GM21825 (cell line): ENCODE measurements around the gene PRKCH.

ENCODE experiments used
- ATAC-seq: cut with Tn5 transposase; IDR thresholded peaks from one replicate; pipeline ENCODE4 v1.9.1; 2021; ENCODE audit warnings: mild to moderate bottlenecking, moderate library complexity; ENCODE audit not compliant: unreplicated experiment

PRKCH gene

DNA sequence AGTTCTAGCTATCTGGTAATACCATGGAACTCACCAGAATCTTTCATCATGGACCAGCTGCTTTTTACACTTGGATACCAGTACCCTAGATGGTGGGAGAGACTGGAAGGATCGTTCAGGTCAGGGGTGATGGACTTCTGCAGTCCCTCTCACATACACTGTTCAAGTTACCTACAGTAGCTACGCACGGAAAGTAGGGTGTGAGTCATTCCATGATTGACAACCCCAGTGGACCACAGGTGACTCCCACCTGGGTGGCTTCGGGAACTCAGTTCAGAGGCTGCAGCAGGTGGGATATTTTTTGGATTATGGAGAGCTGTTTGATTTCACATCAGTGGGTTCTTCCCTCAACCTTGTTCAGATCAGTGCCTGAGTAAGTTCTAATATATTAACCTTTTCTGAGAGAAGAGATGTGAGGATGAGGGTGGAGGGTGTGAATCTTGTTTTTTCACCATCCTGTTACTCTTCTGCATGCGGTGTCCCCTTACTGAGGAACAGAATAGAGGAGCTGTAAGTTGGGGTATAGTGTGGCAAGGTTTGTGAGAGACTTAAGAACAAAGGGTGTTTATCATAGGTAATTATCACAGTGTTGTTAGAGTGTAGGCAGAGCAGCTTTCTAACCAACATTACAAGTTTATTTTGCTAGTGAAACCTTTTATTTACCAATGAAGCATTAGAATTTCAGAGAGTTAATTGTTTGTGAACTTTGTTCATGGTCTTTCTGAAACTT is 39.6 kb downstream of the PRKCH start:
- ATAC-seq, result no peak

DNA sequence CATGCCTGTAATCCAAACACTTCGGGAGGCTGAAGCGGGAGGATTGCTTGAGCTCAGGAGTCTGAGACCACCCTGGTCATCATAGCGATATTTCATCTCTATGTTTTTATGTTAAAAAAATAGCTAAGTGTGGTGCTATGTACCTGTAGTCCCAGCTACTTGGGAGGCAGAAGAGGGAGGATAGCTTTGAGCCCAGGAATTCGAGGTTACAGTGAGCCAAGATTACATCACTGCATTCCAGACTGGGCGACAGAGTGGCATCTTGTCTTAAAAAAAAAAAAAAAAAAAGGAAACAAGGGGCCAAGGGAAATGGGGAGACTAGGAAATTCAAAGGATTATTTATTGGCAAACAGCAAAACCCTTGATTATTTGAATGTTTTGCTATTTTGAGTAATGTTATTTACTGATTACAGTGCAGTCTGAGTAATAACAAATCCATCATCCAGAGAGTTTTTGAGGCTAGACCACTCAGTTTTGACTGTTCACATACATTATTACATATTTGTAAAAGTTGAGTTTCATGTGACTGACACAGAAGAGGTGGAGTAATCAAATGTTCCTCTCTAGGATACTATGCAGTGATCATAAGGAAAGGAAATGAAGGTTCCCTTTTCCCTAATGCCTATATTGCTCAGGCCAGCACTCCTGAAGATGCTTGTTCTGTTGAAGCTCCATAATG is 40.8 kb downstream of the PRKCH start:
- ATAC-seq, result no peak

DNA sequence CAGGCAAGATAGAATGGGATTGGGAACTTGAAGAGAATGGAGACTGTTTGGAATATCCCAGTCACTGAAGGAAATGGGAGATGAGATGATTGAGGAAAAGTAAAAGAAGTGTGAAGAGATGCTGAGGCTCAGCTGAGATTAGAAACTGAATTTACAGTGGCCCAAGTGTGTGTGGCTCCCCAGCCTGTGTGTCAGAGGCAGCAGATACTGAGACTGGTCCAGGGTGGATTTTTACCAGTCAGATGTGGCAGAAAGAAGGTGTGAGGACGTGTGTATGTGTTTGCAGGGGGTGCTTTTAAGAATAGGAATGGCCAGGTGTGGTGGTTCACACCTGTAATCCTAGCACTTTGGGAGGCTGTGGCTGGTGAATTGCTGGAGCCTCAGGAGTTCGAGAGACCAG is 42.9 kb downstream of the PRKCH start:
- ATAC-seq, result no peak

DNA sequence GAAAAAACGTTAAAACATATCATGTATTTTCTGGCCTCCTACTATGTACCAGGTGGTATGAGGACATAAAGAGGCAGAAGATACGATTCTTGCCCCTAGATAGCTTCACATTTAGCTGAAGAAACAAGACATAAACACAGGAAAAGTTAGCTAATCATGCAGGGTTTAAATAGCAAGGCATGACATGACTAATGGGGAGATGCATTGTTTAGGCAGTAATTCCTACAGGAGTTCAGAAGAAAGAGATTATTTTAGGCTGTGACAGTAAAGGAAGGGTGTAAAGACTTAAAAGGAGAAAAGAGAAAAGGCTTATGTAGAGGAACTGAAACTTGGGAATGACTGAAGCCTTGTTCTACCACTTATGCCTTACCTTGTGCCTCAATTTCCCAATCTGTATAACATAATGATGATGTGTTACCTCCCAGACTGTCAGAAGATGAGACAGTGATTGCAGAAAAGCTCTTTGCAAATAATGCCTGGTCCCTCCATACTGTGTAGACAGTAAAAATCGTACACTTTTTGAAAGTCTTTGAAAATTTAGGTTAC is 44.4 kb downstream of the PRKCH start:
- ATAC-seq, result no peak

DNA sequence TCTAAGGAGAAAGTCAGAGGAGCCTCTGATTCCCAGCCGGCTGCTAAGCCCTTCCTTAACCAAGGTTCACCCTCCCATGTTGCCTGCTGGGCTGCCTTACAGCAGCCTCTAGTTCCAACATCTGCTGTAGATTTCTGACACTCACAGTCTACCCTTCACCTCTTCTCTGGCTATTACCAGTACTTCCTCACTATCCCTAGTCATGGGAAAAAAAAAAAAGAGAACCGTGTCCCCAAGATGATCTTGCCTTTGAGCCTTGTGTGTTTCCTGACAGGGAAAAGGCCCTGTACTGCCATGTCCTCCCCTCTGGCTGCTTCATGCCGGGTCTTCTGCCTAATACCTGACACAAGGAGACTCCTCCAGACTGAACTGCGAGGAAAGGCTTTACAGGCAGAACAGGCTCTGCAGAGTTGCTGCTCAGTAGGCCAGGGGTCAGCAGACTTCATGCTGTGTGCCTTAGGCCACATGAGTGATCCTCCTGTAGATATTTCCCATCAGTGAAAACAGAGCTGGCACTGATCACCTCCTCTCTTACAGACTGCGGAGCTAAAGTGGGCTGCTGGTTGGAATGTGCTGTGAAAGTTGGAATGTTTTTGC is 46.8 kb downstream of the PRKCH start:
- no peak for ATAC-seq

DNA sequence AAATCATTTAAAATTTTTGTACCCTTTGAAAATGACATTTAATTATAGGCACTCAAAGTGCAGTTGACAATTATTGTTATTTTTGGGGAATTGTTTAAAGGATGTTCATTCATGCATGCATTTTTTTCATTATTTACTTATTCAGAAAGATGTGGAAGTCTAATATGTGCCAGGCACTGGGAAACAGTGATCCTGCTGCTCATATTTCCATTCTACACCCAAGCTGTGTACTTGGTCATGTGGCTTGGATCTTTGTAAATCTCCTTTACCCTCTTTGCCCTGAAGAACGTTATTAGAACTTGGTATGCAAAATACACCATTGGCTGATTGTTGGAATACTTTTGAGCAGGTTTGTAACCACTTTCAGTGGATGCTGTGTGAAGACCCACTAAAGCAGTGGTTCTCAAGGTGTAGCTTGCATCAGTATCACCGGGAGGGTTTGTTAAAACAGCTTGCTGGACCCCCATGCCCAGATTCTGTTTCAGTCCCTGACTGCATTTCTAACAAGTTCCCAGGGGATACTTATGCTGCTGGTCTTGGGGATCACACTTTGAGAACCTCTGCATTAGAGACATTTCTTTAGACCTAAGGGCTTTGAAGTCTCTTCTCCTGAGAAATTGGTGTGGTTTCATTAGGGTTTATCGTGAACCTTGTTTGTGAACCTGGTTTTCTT is 47.5 kb downstream of the PRKCH start:
- ATAC-seq, result no peak

DNA sequence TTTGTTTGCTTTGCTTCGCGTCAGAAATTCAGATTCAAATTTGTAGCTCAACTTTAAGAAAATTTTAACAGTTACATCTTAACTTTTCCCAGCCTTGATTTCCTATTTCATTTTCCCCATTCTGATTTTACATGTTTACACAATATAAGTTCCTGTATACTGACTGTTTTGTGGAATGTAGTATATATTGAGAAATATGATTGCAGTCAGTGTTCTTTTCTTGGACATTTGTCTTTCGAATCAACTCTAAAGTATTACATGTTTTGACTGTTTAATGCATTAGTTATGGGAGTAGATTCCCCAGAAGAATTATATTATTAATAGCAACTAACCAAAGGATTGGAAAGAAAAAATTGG is 48.1 kb downstream of the PRKCH start:
- no peak for ATAC-seq

DNA sequence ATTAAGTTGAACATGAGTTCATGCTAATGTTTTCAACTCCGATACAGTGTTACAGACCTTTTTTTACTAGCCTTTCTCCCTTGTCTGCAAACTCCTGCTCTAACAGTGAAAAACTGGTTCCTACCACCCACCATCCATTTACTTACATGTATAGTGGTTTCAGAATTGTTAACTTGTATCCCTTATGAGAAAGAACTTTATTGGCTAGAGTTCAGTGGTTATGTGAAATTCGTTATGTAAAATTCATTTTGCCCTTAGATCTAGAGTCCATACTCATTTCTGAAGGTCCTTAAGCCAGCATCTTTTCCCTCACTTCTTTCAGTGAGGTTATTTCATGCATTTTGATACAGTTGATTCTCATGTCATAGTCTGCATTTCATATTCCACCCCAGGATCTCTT is 51.0 kb downstream of the PRKCH start:
- no peak for ATAC-seq

DNA sequence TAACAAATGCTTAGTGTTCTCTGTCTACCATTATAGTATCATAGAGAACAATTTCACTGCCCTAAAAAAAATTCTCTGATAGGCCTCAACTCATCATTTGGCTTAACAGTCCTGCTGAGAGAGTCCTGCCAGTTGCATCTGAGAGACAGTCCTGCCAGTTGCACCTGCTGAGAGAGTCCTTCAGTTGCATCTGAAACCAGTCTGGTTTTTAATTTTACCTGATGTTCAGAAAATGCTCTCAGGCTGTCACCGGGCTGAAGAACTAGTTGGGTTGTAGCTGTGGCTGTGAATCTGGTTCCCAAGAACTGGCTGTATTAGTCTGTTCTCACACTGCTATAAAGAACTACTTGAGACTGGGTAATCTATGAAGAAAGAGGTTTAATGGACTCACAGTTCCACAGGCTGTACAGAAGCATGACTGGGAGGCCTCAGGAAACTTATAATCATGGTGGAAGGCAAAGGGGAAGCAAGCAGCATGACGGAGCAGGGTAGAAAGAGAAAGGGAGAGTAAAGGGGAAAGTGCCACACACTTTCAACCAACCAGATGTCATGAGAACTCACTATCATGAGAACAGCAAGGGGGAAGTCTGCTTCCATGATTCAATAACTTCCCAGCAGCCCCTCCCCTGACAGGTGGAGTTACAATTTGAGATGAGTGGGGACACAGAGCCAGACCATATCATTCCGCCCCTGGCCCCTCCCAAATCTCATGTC is 51.6 kb downstream of the PRKCH start:
- ATAC-seq, result no peak

DNA sequence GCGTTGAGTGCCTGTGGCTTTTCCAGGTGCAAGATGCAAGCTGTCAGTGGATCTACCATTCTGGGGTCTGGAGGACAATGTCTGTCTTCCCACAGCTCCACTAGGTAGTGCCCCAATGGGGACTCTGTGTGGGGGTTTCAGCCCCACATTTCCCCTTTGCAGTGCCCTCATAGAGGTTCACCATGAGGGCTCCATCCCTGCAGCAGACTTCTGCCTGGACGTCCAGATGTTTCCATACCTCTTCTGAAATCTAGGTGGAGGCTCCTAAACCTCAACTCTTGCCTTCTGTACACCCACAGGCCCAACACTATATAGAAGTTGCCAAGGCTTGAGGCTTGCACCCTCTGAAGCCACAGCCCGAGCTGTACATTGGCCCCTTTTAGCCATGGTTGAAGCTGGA is 52.9 kb downstream of the PRKCH start:
- no peak for ATAC-seq

DNA sequence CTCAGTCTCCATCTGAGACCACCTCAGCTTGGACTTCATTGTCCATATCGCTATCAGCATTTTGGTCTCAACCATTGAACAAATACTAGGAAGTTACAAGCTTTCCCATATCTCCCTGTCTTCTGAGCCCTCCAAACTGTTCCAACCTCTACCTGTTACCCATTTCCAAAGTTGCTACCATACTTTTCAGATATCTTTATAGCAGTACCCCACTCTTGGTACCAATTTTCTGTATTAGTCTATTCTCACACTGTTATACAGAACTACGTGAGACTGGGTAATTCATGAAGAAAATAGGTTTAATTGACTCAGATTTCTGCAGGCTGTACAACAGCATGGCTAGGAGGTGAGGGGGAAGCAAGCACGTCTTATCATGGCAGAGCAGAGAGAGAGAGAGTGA is 53.8 kb downstream of the PRKCH start:
- ATAC-seq, result no peak

DNA sequence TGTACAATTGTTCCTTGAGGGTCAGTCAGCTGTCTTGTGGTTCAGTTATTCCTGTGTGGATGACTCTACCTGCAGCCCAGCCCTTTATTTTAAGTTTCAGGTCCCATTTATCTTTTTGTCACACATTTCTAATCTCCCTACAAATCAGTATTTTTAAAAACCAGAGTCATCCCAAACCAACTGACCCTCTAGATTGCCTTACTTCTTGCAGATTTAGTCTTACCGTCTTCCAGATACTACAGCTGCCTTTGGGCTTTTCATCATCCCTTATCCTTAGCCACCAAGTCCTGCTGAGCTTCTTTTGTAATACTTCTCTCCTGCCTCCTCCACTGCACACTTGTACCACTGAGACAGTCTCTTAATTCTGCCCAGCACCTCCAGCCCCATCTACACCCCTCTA is 54.9 kb downstream of the PRKCH start:
- no peak for ATAC-seq

DNA sequence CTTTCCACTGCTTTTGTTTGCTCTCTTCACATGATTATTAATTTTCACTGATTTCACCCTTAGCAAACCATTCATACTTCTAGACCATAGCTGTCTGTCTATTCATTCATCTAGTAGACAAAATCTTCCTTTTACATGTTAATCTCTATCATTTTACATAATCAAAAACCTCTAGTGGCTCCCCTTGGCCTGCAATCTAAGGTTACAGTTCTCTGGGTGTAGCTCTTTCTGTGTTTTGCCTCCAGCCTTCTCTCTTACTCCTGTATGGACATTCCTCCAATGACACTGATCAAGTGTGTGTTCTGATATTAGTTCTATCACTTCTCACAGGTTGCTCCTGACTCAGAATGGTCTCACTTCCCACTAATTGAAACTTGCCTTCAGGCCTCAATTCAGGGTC is 56.4 kb downstream of the PRKCH start:
- ATAC-seq, result no peak

DNA sequence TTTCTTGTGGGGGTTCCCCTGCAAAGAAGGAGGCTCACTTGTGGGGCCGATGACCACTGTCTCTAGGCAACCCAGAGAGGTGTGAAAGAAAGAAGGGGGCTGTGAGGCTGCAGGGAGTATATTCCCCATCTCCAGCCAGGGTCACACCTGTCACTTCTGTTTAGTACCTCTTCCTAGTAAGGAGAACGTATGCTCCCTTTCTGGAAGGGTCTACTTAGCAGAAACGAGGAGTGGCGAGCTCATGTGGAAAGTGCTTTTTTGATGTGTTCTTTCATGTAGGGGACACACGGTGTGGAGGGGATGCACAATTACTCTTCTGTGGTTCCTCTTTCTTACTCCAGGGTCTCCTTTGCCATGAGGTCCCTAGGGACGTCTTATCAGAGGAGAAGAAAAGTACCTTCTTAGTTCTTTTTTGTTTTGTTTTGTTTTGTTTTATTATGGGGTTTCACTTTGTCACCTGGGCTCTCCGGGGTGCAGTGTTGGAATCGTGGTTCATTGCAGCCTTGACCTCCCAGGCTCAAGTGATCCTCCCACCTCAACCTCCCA is 58.3 kb downstream of the PRKCH start:
- ATAC-seq, result peak; percentile 42

DNA sequence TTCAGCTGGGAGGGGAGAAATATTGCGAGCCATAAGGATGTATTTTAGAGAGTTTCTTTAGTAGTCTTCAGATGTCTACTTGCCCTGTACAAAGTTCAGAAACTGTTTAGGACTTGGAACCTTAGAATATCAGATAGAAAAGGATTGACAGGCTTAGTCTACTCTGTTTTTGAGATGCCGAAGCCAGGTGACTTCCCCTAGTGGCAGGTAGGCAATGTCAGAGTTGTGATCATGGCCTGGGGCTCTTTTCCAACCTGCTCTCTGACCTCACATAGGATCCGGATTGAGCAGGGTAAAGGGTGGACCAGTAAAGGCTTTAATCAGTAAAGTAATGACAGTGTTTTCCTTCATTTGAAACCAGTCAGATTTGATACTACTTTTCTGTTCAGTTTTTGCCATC is 59.6 kb downstream of the PRKCH start:
- ATAC-seq, result no peak

DNA sequence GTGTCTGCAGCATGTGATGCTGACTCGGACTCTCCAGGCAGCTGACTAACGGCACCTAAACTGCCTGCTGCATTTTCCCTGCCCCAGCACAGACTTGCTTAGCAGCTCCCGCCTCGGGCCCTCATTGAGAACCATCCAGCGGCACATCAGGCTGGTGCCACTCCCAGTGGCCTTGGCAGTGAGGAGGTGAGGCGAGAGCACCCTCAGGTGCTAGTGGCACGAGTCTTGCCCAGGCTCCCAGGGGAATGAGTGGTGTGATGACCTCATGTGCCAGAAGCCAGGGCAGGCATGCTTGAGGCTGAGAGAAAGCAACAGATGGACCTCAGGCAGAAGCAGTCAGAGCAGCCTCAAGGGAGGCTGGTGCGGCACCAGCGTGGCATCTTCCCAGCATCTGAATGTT is 60.2 kb downstream of the PRKCH start:
- no peak for ATAC-seq

DNA sequence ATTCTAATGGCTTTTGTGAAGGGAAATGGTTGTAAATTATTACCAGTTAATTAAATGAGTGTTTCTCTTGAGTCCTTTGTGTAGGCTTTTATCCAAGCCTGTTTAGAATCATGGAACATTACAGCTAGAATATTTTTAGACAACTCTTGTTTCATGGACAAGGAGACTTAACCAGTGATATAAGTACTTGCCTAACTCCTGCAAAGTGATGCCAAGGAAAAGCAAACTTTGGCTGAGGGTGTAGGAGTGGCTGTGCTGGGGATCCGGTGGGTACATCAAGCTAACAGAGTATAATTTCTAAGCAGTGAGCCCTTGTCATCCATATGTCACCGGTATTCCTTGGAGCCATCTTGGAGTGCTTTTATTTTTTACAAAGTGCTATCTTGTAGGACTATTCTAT is 61.5 kb downstream of the PRKCH start:
- ATAC-seq, result no peak

DNA sequence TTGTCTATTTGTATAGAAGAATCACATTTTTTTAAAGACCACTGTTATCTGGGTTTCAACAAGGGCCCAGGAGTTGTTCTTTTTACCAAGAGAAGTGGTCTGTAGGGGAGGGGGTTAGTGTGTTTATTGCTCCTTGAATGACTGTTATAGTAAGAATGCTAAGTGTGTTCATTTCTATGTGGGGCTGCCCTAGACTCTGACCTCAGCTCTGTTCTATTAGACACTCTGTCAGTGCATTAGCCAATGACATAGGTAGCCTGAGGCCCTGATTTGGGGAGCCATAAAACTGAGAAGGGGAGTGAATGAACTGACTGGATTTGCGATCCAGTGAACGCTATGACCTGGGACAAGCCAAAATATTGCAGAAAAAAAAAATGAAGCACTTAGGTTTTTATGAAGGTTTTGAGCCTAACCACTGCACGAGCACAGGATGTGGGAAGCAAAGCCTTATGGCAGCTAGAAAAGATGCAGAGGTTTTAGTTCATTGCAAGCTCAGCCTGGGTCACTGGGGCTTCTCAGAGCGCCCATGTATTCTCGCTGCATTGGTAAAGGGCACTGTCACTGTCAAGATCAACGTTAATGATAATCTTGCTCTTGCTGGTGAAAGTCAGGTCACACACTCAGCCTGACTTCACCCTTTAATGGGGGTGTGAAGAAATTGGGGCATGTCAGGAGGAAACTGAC is 63.8 kb downstream of the PRKCH start:
- ATAC-seq, result peak; percentile 35

DNA sequence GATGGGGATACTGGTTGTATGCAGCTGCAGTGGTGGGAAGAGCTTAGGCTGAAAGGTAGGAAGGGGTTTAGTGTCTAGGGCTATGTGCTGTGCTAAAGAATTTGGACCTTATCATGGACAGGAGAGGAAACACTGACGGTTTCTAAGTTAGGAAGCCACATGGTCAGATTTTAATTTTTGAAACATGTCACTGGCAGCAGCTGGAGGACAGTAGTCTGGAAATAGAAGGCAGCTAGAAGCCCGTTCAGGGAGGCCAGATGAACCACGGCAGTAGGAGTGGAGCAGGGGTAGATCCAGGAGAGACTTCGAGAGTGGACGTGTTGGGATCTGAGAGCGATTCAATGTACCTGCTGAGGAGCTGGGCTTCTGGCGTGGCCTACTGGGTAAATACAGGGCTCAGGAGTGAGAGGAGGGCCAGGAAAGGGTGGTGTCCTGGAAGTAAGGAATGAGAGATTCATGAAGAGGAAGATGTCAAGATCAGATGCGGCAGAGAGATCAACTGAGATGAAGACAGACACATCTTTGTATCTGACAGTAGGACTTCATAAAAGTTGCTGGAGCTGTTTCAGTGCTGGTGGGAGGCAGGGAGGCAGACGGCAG is 64.9 kb downstream of the PRKCH start:
- no peak for ATAC-seq

DNA sequence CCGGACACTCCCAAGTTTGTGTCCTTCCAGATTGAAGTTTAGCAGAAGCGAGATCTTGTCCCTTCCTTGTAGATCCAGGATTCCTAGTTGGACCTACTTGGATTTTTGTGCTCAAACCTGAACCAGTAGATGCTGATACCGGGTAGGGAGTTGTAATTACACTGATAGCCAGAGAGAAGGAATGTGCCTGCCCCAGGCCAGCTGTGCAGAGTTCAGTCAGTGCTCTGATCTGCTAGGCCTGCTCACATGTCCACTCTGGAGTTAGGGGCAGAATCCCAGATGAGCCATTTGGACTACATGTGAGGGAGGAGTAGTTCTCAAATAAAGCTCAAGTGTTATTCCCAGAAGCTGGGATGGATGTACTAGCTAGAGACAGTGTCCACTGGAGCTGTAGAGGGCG is 65.7 kb downstream of the PRKCH start:
- no peak for ATAC-seq
